Fibroblast of skin of right quadriceps (primary cell): ENCODE data around the gene RPL7A.
"Not testable (repeated sequence)": the region's sequence is repeated elsewhere in the genome, so short reads cannot be mapped to it uniquely, and the experiment has no call there.

Experiments
- DNase-seq: peaks from one replicate; pipeline ENCODE4 v3.0.0-alpha.2; 2013

RPL7A gene

DNA sequence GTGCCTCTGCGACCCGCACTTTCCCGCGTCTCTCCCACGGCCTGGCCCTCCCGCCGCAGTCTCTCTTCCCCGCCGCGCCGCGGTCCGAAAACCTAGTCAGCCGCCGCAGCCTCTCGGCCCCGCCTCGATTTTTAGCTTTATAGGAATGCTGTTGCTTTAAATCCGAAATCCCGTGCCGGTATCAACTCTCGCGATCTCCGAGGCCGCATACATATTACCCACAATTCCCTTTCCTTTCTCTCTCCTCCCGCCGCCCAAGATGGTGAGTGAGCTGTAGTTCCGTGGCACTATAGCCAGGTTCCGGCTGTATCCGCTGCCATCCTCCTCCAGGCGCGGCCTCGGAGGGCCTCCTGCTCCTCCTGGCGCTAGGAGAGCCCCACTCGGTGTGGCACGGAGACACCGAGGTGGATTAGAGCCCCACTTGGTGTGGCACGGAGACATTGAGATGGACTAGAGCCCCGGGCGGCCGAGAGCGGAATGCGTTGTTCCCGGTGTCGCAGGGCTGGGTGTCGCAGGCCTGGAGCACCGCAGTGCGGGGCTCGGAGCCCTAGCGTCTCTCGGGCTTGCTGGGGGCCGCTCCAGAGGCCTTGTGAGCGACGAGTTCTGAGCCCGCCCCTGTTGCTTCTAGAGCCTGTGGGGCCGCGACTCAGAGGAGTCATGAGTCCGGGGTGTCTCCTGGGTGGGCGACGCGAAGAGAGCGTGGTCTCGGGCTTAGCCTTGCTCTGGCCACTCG lies at the start of gene RPL7A, which contains the start of gene MED22:
Gene RPL7A (plus strand): TSS at position 234 of the 733 bp plus-strand sequence. CDS start 26 bp downstream, at position 260.
Gene MED22 (minus strand): TSS at position 147 of the 733 bp plus-strand sequence. CDS start 1,469 bp downstream, outside the sequence.
- peak; percentile 96 for DNase-seq

DNA sequence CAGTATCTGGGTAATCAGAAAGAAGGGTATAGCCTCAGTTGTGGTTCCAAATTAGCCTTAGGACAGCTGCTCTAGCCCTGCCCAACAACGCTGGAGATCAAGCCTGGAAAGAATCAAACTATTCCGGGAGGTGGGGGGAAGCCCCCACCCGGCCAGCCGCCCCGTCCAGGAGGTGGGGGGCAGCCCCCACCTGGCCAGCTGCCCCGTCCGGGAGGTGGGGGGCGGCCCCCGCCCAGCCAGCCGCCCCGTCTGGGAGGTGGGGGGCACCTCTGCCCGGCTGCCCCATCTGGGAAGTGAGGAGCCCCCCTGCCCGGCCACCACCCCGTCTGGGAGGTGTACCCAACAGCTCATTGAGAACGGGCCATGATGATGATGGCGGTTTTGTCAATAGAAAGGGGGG lies 48.0 kb upstream of the RPL7A start:
- not testable (repeated sequence) for DNase-seq

GRCh38 chr9:133301253-133302230 lies 46.5 kb upstream of the RPL7A start:
- no peak for DNase-seq

DNA sequence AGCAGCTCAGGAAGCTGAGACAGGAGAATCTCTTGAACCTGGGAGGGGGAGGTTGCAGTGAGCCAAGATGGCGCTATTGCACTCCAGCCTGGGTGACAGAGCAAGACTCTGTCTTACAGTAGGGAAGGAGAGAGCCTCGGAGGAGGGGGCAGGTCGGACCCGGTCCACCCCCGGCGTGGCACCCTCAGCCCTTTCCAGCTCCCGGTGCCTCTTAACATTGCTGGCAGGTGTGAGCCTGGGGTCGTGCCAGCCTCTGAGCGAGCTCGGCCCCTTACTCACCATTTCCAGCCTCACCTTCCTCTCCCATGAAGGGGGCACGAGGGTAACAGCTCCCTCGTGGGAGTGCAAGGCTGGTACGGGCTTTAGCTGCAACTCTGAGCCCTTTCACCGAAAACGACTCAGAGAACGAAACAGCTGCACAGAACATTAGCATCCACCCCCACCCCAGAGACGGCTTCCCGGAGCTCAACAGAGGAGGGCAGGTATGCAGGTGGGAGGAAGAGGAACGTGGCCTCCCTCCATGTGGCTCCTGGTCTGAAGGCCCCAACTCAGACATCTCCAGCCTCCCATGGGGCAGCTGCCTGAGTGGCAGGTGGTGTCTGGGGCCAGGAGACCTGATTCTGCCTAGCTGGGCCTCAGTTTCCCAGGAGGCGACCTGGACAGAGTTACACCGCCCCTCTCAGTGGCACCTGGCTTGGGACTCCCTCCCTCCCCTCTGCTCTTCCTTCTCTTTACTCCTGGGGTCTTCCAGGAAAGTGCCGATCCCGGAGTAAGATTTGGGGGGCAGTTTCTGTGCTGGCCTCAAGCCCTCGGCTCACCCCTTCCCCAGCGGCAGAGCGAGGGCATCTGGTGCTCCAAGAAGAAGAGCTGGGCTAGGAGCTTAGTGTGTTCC lies 44.5 kb upstream of the RPL7A start:
- DNase-seq: no peak

DNA sequence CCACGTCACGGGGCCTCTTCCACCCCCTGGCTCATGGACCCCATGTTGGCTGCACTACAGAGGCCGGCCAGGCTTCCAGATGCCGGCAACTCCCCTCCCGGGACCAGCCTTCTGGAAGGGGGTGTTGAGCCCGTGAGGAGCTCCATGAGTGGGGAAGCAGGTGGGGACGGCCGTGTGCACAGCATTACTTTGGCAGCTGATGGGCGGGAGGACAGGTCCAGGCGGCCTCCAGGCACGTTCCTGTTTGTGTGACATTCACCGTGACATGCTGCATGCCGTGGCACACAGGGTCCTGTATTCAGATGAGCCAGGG lies 43.9 kb upstream of the RPL7A start:
- DNase-seq: no peak

- DNase-seq: no peak
Observed at GRCh38 chr9:133304477-133305377, 43.3 kb upstream of the RPL7A start.

- DNase-seq: no peak
Observed at GRCh38 chr9:133305731-133306130, 42.3 kb upstream of the RPL7A start.

GRCh38 chr9:133306242-133307204 lies 41.5 kb upstream of the RPL7A start:
- no peak for DNase-seq

DNA sequence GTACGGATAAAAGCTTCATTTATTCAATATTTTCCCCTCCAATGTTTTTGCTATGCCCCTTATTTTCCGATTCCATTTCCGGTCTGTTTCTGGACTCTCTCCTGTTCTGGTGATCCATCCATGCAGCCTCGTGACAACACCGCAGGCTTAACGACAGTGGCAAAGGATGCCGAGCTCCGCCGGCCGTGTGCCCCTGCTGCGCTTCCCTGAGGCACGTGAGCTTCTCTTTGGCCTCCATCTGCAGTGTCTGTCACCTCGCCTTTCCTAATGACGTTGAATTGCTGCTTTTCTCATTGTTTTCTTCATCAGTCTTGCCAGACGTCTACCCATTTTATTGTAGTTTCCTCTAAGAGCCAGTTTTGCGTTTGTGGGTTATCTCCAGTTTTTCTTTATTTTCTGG lies 40.7 kb upstream of the RPL7A start:
- DNase-seq: no peak

GRCh38 chr9:133309608-133310007 lies 38.4 kb upstream of the RPL7A start:
- DNase-seq: no peak

DNA sequence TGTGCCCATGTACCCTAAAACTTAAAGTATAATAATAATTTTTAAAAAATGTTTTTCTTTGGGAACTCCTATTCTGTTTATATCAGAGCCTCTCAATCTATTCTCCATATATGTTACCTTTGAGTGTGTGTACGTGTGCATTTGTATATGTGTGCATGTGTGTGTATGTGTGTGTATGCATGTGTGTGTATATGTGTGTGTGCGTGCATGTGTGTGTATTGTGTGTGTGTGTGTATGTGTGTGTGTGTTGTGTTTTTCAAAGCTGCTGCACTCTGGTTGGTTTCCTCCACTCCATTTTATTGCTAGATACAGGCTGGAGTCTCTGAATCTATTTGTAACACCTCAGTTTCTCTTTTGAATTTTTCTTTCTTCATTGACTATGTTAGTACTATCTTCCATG lies 32.0 kb upstream of the RPL7A start:
- no peak for DNase-seq

GRCh38 chr9:133317551-133317950 lies 30.5 kb upstream of the RPL7A start:
- not testable (repeated sequence) for DNase-seq

- no peak for DNase-seq
Observed at GRCh38 chr9:133320421-133320881, 27.6 kb upstream of the RPL7A start.

DNA sequence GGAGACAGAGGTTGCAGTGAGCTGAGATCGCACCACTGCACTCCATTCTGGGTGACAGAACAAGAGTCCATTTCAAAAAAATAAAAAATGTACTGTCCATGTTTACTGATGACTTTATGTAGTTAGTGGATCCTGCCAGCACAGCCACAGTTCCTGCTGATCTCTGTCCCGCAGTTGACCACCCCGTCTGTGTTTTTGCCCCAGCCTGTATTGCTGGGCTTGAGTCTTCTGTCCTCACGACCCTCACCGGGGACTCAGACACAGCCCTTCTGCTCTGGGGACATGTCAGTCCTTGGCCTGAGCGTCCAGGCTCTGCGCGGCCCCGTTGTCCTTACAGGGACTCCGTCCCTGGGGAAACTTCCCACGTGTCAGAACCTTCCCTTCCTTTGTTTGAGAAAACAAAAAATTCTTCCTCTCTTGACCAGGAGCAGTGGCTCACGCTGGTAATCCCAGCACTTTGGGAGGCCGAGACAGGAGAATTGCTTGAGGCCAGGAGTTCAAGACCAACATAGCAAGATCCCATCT lies 26.5 kb upstream of the RPL7A start:
- DNase-seq: no peak

GRCh38 chr9:133322701-133323100 lies 25.3 kb upstream of the RPL7A start:
- no peak for DNase-seq

DNA sequence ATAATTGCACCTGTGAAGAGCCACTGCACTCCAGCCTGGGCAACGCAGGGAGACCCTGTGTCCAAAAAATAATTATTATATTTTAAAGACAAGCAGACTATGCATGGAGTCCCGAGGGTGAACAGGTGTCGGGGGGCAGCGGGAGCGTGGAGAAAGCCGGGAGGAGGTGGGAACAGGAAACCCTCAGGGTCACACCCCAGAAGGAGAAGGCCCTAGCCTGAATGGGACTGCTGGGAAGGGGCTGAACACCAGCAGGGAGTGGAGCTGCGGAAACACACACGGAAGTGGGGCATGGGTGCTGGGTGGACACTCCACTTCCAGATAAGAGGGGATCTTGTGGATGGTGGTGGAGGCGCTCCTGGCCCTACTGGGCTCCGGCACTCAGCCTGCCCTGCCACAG lies 24.8 kb upstream of the RPL7A start:
- DNase-seq: no peak

DNA sequence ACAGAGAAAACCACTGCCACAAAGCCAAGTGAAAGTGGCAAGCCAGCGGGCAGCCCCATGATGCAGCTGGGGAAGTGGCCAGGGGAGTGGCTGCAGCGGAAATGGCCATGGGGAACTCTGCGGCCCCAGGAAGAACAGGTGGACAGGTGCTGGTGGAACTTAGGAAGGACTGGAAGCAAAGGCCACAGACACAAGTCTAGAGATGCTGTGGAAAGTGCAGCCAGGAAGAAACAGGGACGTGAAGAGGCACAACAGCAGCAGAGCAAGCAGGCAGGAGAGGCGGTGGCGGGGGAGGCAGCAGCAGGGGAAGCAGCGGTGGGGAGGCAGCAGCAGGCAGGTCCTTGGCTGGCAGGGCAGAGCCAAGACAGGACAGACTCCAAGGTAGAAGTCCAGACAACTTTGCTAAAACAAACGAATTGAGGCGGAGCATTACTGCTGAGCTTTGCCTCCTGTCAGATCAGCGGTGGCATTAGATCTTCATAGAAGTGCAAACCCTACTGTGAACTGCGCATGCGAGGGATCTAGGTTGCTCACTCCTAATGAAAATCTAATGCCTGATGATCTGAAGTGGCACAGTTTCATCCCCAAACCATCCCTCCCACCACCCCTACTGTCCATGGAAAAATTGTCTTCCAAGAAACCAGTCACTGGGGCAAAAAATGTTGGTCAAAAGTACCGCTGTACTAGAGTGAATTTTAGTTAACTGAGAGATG lies 23.9 kb upstream of the RPL7A start:
- DNase-seq: no peak

GRCh38 chr9:133327021-133327420 lies 21.0 kb upstream of the RPL7A start:
- not testable (repeated sequence) for DNase-seq

DNA sequence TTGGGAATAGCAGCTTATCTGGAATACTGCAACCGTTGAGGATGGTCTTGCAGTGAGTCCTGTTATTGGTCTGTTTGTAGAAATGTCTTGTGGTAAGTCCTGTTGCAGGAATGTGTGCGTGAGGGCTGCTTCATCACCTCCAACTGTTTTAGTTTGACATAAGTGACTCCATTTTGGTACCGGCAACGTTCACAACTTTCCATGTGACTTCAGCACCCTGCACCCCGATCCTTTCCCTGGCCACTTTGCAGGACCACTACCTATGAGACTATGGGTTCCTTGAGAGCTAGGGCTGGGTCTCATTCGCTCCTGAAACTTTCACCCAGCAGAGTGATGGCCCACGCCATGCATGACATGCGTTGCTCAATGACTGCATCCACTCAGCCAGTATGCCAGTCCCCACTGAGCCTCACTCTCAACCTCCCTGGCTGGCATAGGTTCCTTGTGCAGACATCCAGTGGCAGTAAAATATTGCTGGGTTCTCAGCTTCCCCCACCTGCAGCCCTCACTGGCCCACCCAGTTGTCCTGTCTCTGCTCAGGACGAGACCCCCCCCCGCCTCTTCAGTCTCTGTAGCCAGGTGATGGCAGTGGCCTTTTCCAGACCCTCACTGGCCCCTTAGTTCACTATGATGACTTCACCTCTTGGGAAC lies 20.1 kb upstream of the RPL7A start:
- no peak for DNase-seq
